Endothelial cell of umbilical vein (primary cell): ENCODE results near the gene WNT9A. TPM values are rescaled to one million over a fixed set of nuclear protein-coding genes. Genes with fewer than 3 reads are reported as not detected.
"Not testable (repeated sequence)": the region's sequence is repeated elsewhere in the genome, so short reads cannot be mapped to it uniquely, and the experiment has no call there.

Experiments used
- BruUV-seq: library from RNA; stranded (reverse); fragments of 400-500 nt; replicated peaks from 2 replicates; lab custom pipeline; 2021; lab: Mats Ljungman, UMichigan
- CTCF ChIA-PET: fragments of 300-600, 350-600 bp; sonication (Branson Sonifier 250); formaldehyde crosslinking; loops from one replicate; lab custom pipeline; 2021; ENCODE audit warnings: antibody characterized with exemption, inconsistent platforms; lab: Charles Lee
- POLR2A ChIA-PET: fragments of 300-600, 350-600 bp; sonication (Branson Sonifier 250); formaldehyde crosslinking; loops from one replicate; lab custom pipeline; 2021; ENCODE audit warnings: antibody characterized with exemption, inconsistent platforms; lab: Charles Lee
- DNase-seq: peaks from one replicate; pipeline ENCODE4 v3.0.0-alpha.2; 2011; ENCODE audit warnings: low read depth, low spot score
- FAIRE-seq: peaks from 2 replicates; lab custom pipeline; 2011; peaks lifted over from hg19 to GRCh38; lab: Jason Lieb, UNC
- H2AFZ ChIP-seq: 2 replicates; pipeline ENCODE4 v1.6.0; 2012; ENCODE audit warnings: low read depth, low read length, control low read depth, inconsistent platforms
- H3K27ac ChIP-seq: 2 replicates; pipeline ENCODE4 v1.5.1; 2011; ENCODE audit warnings: low read depth, mild to moderate bottlenecking, control low read depth, low read length, moderate library complexity; ENCODE audit not compliant: insufficient read depth
- H3K27me3 ChIP-seq, 2 experiments: 2 replicates each; pipeline versions ENCODE4 v1.6.0 to v1.6.1; 2011; ENCODE audit warnings: low read length in 2 of 2, mixed read lengths in 1 of 2; ENCODE audit not compliant: control insufficient read depth in 2 of 2, insufficient read depth in 2 of 2
- H3K36me3 ChIP-seq, 2 experiments: 2 replicates in 1 of 2; 3 replicates in 1 of 2; pipeline ENCODE4 v1.5.1; 2011; ENCODE audit warnings: low read length in 2 of 2, mild to moderate bottlenecking in 1 of 2, moderate library complexity in 1 of 2; ENCODE audit not compliant: control insufficient read depth in 2 of 2, insufficient read depth in 2 of 2; ENCODE audit errors: extremely low read depth in 1 of 2
- H3K4me1 ChIP-seq: 3 replicates; pipeline ENCODE4 v1.5.1; 2011; ENCODE audit warnings: mild to moderate bottlenecking, low read length; ENCODE audit not compliant: control insufficient read depth, insufficient read depth; ENCODE audit errors: extremely low read depth
- H3K4me2 ChIP-seq: 2 replicates; pipeline ENCODE4 v1.6.1; 2011; ENCODE audit warnings: low read length, control low read depth, mixed read lengths; ENCODE audit not compliant: insufficient read depth
- H3K4me3 ChIP-seq, 3 experiments: fragments of 200-600 bp in 1 of 3; sonication (generic), shearing (Covaris generic) in 1 of 3; replicated peaks in 1 of 3; 2 replicates each; pipeline ENCODE4 v1.5.1; 2011 to 2016; ENCODE audit warnings: control low read depth in 3 of 3, low read length in 3 of 3, mild to moderate bottlenecking in 2 of 3, inconsistent platforms in 1 of 3, low read depth in 1 of 3, moderate library complexity in 1 of 3; ENCODE audit not compliant: insufficient read depth in 1 of 3
- H3K79me2 ChIP-seq: 2 replicates; pipeline ENCODE4 v1.6.0; 2012; ENCODE audit warnings: low read length, inconsistent platforms; ENCODE audit not compliant: control insufficient read depth, insufficient read depth
- H3K9ac ChIP-seq: replicated peaks from 2 replicates; pipeline ENCODE3; 2011; ENCODE audit warnings: low read length, control low read depth; ENCODE audit not compliant: insufficient read depth; ENCODE audit errors: extremely low read depth
- H3K9me1 ChIP-seq: replicated peaks from 3 replicates; pipeline ENCODE4 v1.6.0; 2011; ENCODE audit warnings: mild to moderate bottlenecking, low read length; ENCODE audit not compliant: control insufficient read depth, insufficient read depth; ENCODE audit errors: extremely low read depth
- H3K9me3 ChIP-seq: replicated peaks from 2 replicates; pipeline ENCODE4 v1.5.1; 2012; ENCODE audit warnings: low read length, inconsistent platforms; ENCODE audit not compliant: control insufficient read depth, insufficient read depth
- H4K20me1 ChIP-seq: replicated peaks from 2 replicates; pipeline ENCODE3; 2011; ENCODE audit warnings: mild to moderate bottlenecking, low read length; ENCODE audit not compliant: control insufficient read depth, insufficient read depth; ENCODE audit errors: extremely low read depth
- dilution Hi-C: fragments of 300-500 bp; cut with MboI; formaldehyde crosslinking; loops from one replicate; pipeline ENCODE4 v1.15.0; 2019; ENCODE audit warnings: low sequenced_read_pairs; ENCODE audit not compliant: extremely low pct_ligation_motif_present
- intact Hi-C: fragments of 100-400 bp; cut with micrococcal nuclease; formaldehyde crosslinking; loops from one replicate; pipeline ENCODE4 v1.10.0; 2022
- polyA plus RNA-seq, 4 experiments: library from polyadenylated mRNA; depleted of rRNA in 3 of 4; stranded (reverse) in 3 of 4; unstranded in 1 of 4; fragments of >200 nt; gene quantifications; 2 replicates each; pipeline versions ENCODE4 v1.2.1 to v1.2.3, GENCODE V29; 2011 to 2012; ENCODE audit warnings: missing spikeins in 1 of 4
- total RNA-seq: library from RNA; stranded (reverse); gene quantifications from 2 replicates; pipeline ENCODE4 v1.2.3, GENCODE V29; 2021

Gene WNT9A
- total and polyA plus RNA-seq, 2 donors (not counting 3 experiments of a cell fraction or from before 2014, with no cell fraction given) = 5.4 to 6.2 TPM

DNA sequence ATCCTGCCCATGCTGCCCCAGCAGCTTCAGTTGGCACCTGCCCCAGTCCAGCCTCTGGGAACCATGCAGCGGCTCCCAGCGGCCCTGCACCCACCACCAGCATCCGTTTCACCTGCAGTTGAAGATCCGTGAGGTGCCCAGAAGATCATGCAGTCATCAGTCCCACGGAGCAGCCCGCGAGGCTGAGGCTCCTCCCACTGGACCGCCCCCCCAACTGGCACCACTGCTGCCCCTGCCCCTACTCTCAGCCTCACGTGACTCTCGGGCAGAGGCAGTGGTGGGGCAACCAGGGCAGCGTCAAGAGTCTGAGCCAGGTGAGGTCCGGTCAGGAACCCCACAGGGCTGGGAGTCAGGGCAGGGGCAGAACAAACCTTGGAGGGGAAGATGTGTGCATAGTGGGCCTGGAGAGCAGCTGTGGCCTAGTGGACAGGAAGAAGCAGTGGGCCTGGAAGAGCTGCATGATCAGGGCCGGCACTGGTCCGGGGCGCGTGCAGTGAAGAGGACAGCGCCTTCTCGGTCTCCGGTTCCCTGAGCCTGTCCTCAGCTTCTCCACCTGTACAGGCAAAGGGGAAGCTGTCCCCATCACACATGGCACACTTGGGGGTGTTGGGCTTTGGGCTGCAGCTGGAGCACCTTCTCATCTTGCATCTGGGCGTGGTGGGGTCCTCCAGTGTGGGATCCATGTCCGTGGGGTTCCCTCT is 28.0 kb upstream of the WNT9A start:
- BruUV-seq, H3K27me3 ChIP-seq, CTCF ChIA-PET, H3K27ac ChIP-seq, H4K20me1 ChIP-seq, H2AFZ ChIP-seq, H3K9me1 ChIP-seq, H3K9me3 ChIP-seq, FAIRE-seq, intact Hi-C loops, H3K36me3 ChIP-seq, H3K79me2 ChIP-seq, H3K9ac ChIP-seq, H3K4me2 ChIP-seq, H3K4me3 ChIP-seq, DNase-seq, dilution Hi-C loops, POLR2A ChIA-PET, H3K4me1 ChIP-seq: not testable (repeated sequence)

DNA sequence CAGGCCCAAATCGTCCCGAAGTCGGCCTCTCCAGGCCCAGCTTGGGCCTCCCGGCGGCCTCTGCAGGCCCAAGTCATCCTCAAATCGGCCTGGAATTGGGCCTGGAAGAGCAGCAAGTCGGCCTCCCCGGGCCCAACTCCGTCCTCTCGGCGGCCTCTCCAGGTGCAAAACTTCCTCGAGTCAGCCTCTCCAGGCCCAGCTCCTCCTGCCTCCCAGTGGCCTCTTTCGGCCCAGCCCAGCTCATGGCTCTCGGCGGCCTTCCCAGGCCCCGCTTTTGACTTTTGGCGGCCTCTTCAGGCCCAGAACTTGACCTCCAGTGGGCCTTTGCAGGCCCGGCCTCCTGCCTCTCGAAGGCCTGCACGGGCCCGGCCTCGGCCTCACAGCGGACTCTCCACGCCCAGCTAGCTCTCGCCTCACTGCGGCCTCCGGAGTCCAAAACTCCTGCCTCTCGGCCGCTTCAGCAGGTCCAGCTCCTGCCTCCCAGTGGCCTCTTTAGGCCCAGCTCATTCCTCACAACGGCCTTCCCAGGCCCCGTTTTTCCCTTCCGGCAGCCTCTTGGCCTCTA is 26.1 kb upstream of the WNT9A start:
- H3K27me3 ChIP-seq, dilution Hi-C loops, H3K9ac ChIP-seq, POLR2A ChIA-PET, H3K27ac ChIP-seq, H3K9me3 ChIP-seq, H3K4me2 ChIP-seq, H3K4me3 ChIP-seq, FAIRE-seq, H2AFZ ChIP-seq, CTCF ChIA-PET, intact Hi-C loops, DNase-seq, H3K36me3 ChIP-seq, H3K79me2 ChIP-seq, H3K4me1 ChIP-seq, H3K9me1 ChIP-seq, H4K20me1 ChIP-seq, BruUV-seq: not testable (repeated sequence)

DNA sequence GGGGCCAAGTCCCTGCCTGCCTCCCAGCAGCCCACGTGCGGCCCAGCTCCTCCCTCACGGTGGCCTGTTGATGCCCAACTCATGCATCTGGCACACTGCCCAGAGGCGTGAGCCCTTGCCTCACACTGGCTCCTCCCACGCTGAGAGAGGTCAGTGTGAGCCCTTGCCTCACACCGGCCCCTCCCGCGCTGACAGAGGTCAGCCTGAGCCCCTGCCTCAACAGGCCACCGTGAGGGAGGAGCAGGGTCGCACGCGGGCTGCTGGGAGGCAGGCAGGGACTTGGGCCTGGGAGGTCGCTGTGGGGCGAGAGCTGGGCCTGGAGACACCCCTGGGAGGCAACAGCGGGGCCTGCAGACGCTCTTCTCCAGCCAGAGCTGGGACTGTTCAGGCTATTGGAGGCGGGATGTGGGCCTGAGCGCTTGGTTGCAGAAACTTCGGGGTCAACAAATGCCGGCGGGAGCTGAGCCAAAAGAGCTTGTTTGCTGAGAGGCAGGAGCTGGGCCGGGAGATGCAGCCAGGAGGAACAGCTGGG is 25.2 kb upstream of the WNT9A start:
- H3K27me3 ChIP-seq, DNase-seq, H3K4me2 ChIP-seq, H3K9me3 ChIP-seq, H3K4me3 ChIP-seq, H3K36me3 ChIP-seq, intact Hi-C loops, H3K79me2 ChIP-seq, POLR2A ChIA-PET, dilution Hi-C loops, H3K4me1 ChIP-seq, CTCF ChIA-PET, H3K27ac ChIP-seq, BruUV-seq, H4K20me1 ChIP-seq, FAIRE-seq, H3K9me1 ChIP-seq, H3K9ac ChIP-seq, H2AFZ ChIP-seq: not testable (repeated sequence)

DNA sequence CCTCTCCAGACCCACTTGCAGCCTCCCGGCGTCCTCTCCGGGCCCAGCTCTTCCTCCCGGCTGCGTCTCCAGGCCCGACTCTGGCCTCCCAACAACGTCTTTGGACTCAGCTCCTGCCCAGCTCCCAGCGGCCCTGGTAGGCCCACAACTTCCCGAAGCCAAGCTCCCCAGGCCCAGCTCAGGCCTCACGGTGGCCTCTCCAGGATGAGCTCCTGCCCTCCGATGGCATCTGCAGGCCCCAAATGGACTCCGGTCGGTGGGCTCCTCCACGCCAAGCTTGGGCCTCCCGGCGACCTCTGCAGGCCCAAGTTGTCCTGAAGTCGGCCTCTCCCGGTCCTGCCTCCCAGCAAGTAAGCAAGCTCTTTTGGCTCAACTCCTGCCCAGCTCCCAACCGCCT is 24.5 kb upstream of the WNT9A start:
- FAIRE-seq, dilution Hi-C loops: not testable (repeated sequence)

More for the DNA sequence above, 24.5 kb upstream of the WNT9A start:
- H2AFZ ChIP-seq, H3K36me3 ChIP-seq, POLR2A ChIA-PET, H3K27ac ChIP-seq, H4K20me1 ChIP-seq, H3K4me2 ChIP-seq, H3K27me3 ChIP-seq, H3K79me2 ChIP-seq, intact Hi-C loops, H3K9me3 ChIP-seq, H3K9ac ChIP-seq, H3K4me1 ChIP-seq, H3K4me3 ChIP-seq, H3K9me1 ChIP-seq, BruUV-seq, DNase-seq, CTCF ChIA-PET: not testable (repeated sequence)
